GM19193 (cell line): ENCODE data around the gene UPK3A.

Experiments
- POLR2A ChIP-seq: IDR thresholded peaks from 4 replicates; pipeline ENCODE4 v1.6.1; 2011; ENCODE audit not compliant: insufficient read depth, insufficient read length; ENCODE audit errors: extremely low read depth

The UPK3A gene

DNA sequence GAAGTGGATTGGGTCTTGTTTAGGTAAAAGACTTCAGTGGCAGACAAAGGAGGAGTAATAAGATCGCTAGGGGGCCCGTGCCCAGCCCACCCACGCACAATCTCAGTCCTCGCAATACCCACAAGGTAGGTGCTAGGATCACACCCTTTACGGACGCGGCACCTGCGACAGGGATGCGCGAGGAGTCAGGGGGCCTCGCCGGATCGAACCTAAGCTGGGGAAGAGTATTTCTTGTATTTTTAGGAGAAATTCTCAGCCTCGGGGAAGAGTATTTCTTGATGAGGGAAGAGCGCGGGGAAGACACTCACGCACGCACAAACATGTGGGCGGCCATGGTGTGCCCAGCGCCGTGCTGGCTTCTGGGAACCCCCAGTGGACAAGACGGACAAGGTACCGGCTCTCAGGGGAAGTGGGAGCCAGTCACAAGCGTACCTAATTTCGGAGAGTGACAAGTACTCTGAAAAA is 24.2 kb downstream of the UPK3A start:
- no peak for TF ChIP-seq POLR2A

DNA sequence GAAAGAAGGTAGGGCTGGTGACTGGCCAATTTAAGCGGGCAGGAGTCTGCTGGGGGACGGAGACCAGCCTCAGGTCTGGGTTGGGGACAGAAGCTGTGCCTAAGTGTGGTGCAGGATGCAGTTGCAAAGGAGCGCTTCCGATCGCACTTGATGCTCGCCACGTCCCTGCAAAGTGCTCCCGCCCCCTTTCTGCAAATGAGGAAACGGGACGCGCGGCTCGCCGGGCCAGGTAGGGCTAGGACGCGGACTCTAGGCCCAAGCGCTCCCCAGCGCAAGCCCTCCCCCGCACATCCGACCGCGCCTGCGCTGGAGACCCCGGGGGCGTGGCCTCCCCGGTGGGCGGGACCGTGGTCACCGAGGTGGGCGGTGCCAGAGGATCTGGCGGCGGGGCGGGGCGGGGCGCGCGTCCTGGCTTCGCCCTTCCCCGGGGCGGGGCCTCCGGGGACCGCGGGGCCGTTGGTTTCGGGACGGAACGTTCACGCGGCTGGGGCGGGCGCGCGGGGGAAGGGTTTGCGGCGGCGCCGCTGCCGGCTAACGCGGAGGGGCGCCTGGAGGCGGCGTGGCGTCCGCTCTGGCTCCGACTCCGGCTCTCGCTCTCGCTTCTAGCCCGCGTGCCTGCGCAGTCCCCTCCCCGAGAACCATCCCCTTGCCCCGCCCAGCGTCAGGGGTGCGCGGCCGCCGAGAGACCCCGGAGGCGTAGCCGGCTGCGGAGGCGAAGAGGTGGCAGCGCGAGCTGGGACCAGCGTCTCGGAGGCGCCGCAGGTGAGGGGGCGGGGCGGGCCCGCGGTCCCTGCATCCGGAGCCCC is 24.9 kb downstream of the UPK3A start, which contains the start of gene FAM118A:
TSS of gene FAM118A (plus strand) at position 513 of the 806 bp plus-strand sequence. CDS start 12,446 bp downstream, outside the sequence.
- peak; percentile 77 for TF ChIP-seq POLR2A

DNA sequence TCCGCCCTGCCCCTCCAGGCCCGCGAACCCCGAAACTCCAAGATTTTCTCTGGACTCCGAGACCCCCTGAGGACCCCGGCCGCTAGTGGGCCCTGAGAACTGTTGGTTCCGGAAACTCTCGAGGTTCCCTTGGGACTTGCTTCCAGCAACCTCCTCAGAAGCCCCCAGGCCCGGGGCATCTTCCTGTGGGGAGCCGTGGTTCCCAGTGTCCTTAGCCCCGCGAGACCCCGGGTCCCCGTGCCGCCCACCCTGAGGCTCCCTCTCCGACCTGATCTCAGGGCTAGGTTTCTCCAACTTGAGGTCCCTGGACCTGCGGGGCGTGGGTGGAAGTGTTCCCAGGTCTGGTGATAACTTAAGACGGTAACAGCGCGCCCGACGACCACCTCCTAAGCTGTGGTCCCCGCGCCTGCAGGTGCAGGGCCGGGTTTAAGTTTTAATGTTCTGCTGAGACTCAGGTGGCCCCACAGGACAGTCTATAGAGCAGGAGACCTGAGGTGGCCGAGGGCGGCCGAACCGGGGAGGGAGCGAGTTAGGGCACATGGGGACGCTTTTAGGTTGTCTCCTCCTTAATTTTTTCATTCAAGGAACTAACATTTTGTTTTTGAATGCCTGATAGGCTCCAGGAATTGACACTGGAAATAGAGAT is 25.7 kb downstream of the UPK3A start:
- TF ChIP-seq POLR2A = no peak

DNA sequence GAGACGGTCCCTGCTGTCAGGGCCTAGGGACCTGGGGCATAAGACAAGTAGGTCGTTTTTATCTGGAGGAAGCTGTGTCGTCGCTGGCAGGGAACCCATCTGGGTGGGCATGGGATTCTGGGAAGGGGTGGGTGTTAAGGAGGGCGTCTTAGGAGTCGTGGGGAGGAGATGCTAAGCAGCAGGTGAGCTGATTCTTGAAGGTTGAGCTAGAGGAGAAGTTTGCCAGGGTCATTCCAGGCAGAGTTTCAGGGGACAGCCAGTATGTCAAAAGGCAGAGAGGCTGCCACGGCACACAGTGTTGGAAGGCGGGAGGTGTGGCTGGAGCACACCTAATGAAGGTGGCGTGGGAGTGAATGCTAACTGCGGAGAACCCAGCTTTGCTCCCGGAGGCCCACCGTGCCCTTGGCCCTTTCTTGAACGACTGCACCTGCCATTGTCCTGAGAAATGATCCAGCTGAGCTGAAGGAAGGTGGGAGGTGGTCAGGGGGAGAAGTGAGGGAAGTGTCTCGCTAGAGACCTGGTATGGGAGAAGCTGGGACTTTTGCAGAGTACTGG is 26.3 kb downstream of the UPK3A start:
- no peak for TF ChIP-seq POLR2A

DNA sequence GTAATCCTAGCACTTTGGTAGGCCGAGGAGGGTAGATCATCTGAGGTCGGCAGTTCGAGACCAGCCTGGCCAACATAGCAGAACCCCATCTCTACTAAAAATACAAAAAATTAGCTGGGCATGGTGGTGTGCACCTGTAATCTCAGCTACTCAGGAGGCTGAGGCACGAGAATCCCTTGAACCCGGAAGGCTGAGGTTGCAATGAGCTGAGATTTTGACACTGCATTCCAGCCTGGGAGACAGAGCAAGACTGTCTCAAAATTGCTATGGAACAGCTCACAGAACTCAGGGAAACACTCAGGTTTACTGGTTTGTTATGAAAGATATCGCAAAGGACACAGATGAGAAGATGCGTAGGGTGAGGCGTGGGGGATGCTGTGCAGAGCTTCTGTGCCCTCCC is 27.7 kb downstream of the UPK3A start:
- no peak for TF ChIP-seq POLR2A

DNA sequence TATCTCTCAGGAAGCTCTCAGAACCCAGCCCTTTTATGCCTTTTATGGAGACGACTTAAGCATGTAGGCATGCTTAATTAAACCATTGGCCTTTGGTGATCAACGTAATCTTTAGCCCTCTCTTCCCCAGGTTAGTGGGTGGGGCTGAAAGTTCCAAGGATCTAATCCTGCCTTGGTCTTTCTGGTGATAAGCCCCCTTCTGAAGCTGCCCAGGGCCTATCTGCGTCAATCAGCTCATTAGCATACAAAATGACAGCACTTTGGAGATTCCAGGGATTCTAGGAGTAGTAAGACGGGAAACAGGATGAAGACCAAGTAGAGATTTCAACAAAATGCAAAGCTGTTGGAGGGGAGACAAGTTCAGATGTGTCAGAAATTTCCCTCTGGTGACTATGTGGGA is 28.1 kb downstream of the UPK3A start:
- TF ChIP-seq POLR2A = no peak

DNA sequence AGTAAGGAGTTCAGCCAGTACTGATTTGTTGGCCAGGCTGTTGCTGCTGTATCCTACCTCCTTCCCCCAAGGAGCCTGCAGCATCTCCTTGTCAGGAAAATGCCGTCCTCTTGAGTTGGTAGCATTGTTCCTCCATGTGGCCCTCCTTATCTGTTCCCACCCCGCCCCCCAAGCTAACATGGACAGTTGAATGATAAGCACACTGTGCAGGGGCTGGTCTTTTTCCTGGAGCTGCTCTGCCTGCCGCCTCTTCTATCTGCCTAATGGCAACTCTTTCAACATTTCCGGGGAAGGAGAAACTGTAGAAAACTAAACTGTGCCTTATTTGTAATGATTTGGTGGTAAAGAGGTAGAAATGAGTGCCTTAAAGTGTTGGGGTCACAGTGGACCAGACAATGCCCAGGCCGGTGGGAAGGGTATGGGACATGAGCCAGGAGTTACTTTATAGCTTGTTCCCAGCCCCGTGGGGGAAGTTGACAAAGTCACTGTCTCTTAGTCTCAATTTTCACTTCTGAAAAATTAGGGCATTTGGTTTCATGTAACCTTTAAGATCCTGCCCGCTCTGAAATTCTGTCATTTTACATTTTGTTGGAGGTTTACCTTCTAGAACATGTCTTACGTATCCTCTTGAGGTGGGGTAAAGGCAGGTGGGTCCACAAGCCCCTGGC is 29.4 kb downstream of the UPK3A start:
- no peak for TF ChIP-seq POLR2A

DNA sequence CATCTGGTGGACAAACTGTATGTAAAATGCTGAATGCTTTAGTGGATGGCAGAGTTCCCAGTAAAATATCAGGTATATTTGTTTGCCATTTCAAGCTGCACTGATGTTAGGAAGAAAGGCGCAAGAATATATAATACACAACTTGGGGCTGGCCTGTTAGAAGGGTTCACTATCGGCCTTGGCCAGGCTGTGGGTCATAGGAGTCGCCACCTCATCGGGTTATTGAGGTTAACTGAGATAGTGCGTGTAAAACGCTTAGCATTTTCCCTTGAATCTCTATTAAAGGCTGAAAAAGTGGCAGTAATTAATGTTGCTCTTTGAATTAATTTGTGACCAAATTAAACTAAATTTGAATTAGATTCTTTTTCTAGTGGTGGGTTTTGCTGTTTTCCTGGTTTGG is 30.0 kb downstream of the UPK3A start:
- TF ChIP-seq POLR2A = no peak

DNA sequence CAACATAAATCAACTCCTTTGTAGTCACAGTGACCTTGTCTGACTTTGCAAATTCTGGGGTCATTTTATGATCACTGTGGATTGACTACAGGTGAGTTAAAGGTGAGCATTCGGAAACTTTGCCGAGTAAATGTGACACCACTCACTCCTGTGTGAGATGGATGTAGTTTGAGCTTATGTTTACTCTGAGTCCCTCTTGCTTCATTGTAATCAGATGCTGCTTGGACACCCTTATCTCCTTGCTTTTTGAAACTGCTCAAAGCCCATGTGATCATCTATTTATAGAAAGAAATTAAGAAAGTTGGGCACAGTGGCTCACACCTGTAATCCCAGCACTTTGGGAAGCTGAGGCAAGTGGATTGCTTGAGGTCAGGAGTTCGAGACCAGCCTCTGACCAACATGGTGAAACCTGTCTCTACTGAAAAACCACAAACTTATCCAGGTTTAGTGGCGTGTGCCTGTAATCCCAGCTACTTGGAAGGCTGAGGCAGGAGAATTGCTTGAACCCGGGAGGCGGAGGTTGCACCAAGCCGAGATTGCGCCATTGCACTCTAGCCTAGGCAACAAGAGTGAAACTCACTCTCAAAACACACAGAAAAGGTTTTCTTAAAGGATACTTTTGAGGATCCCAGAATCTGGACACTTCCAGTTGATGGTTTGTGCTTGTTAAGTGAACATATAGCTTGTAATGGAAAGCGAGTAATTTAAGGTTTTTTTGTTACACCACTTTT is 32.2 kb downstream of the UPK3A start:
- TF ChIP-seq POLR2A = no peak

DNA sequence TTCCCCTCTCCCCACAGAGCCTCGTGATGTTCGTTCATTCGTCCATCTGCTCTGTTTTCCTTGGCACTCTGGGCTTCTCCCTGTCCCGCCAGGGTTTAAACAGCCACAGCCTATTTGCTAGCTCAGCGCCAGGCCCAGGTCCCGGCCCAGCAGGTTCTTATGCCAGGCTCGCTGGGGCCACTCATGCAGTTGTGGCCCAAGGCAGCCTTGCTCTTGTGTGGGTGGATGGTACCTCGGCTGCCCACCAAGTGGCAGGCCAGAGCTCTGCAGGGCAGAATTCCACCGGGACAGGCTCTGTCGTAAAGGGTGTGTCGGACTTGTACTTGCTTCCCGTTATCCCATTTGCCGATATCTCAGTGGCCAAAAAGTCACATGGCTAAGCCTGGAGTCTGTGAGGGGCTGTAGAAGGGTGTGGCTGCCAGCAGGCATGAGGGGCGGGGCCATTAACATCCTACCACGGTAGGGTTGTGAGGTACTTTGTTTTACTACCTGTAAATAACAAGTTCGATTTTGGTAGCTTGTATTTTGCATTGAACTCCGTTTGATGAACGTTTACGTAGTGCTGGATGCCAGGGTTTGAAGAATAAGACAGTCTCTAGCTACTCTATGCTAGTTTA is 32.9 kb downstream of the UPK3A start:
- TF ChIP-seq POLR2A = no peak

DNA sequence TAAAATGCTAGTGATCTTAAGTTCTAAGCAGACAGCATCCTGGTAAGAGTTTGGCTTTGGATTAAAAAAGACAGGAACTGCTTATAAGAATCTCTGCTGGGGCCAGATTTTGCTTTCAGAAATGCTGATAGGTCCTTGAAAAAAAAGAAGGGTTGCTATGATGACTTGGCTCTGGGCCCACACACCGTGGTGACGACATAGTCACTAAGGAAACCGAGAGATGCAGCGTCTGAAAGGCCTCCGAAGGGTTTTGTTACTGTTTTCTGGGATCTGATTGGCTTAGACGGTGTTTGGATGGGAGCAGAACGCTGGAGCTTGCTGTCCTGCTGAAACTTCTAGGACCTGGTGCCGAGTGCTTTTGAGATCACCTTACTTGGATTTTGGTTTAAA is 33.4 kb downstream of the UPK3A start:
- no peak for TF ChIP-seq POLR2A

DNA sequence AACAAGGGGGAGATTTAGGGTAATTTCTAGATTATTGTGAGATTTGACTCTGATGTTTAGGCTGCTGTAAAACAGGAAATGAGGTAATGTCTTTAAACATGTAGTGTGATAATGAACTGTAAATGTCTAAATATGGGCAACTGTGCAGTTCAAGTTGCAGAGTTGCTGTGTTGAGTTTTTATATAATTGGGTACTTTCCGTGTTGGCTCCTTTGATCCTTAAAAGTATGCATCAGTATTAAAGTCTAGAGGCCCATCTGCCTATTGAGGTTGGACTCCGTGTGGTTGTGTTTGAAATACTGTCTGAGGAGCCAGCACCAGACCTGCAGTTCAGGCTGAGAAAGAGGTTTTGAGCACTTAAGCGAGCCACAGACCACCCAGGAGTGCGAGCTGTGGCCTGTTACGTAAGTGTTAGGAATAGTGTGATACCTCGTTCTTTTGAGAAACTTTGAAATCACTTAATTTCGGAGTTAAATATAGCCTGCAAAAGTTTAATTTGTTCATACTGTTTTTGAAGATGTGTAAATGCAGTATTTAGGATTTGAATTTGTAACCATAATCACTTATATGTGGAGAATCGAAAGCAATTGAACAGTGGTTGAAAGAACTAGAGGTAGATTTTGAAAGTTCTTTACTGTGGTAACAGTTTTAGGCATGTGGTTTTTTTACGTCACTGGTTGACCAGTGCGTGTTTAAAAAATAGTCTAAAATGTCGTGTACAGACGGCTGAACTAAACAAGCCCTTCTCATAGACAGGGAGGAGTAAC is 34.0 kb downstream of the UPK3A start:
- no peak for TF ChIP-seq POLR2A

DNA sequence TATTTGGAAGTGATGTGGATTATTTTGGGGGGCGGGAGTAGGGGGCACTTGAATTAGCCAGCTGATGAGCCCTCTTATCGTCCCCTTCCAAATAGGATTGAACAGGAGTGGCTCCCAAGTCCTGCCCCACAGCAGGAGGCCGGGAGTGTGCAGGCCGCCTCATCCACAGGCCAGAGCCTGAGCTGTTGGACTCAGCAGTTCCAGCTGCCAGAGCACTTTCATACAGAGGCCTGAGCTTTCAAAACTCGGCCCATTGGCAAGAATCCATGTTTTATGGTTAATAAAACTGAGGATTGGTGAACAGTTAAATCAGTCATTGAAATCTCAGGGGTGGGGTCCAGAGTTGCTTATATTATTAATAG is 34.6 kb downstream of the UPK3A start:
- TF ChIP-seq POLR2A = no peak
